Loucy (cell line): ENCODE results near the gene AKAP13.

Source experiments
- H2AFZ ChIP-seq: fragments of 200-600 bp; sonication (generic); 2 replicates; pipeline ENCODE4 v1.6.0; 2016; ENCODE audit warnings: antibody characterized with exemption, mild to moderate bottlenecking, low read length, moderate library complexity
- H3F3A ChIP-seq: fragments of 200-600 bp; 2 replicates; pipeline ENCODE4 v1.6.0; 2016; ENCODE audit warnings: antibody characterized with exemption, low read depth, mild to moderate bottlenecking
- H3K27me3 ChIP-seq: fragments of 200-600 bp; sonication (generic); 2 replicates; pipeline ENCODE4 v1.6.1; 2014; ENCODE audit warnings: low read length, mild to moderate bottlenecking; ENCODE audit not compliant: insufficient read depth, poor library complexity, severe bottlenecking
- H3K36me3 ChIP-seq: fragments of 200-600 bp; sonication (generic); 2 replicates; pipeline ENCODE4 v1.6.1; 2016; ENCODE audit warnings: low read length; ENCODE audit not compliant: insufficient read depth
- H3K4me1 ChIP-seq: fragments of 200-600 bp; sonication (generic); 2 replicates; pipeline ENCODE4 v1.5.1; 2014; ENCODE audit warnings: low read length, mild to moderate bottlenecking; ENCODE audit not compliant: insufficient read depth, poor library complexity, severe bottlenecking
- H3K4me2 ChIP-seq: fragments of 200-600 bp; sonication (generic); 2 replicates; pipeline ENCODE4 v1.6.0; 2014; ENCODE audit warnings: antibody characterized with exemption, low read length, low read depth, mild to moderate bottlenecking; ENCODE audit not compliant: poor library complexity, severe bottlenecking
- H3K4me3 ChIP-seq: fragments of 200-600 bp; sonication (generic); 2 replicates; pipeline ENCODE4 v1.5.1; 2014; ENCODE audit warnings: low read length, mild to moderate bottlenecking, mixed read lengths; ENCODE audit not compliant: poor library complexity, severe bottlenecking
- H3K79me2 ChIP-seq: fragments of 200-600 bp; sonication (generic); 2 replicates; pipeline ENCODE4 v1.6.1; 2014; ENCODE audit warnings: low read length; ENCODE audit not compliant: insufficient read depth
- H3K9ac ChIP-seq: fragments of 200-600 bp; sonication (generic); 2 replicates; pipeline ENCODE4 v1.6.0; 2014; ENCODE audit warnings: mild to moderate bottlenecking, low read depth, low read length, moderate library complexity; ENCODE audit not compliant: poor library complexity, severe bottlenecking
- H3K9me2 ChIP-seq: fragments of 200-600 bp; sonication (generic); replicated peaks from 2 replicates; pipeline ENCODE4 v1.6.1; 2016; ENCODE audit warnings: low read depth, low read length, mixed read lengths
- H3K9me3 ChIP-seq: fragments of 200-600 bp; sonication (generic); 2 replicates; pipeline ENCODE4 v1.6.1; 2014; ENCODE audit warnings: mild to moderate bottlenecking, antibody characterized with exemption, low read length, low read depth; ENCODE audit not compliant: insufficient read depth
- H4K20me1 ChIP-seq: fragments of 200-600 bp; sonication (generic); 2 replicates; pipeline ENCODE4 v1.6.0; 2014; ENCODE audit warnings: antibody characterized with exemption, low read length, mild to moderate bottlenecking; ENCODE audit not compliant: insufficient read depth, poor library complexity, severe bottlenecking
- CTCF ChIP-seq: fragments of 200-600 bp; sonication (generic); conservative IDR thresholded peaks from 2 replicates; pipeline ENCODE4 v1.5.1; 2014; ENCODE audit warnings: mild to moderate bottlenecking, antibody characterized with exemption, low read length
- EZH2phosphoT487 ChIP-seq: fragments of 200-600 bp; IDR thresholded peaks from 2 replicates; pipeline ENCODE4 v1.6.1; 2018; ENCODE audit warnings: antibody characterized with exemption, mild to moderate bottlenecking, moderate library complexity, borderline replicate concordance

Gene AKAP13

GRCh38 chr15:85452436-85452835 is 72.0 kb downstream of the AKAP13 start:
- Histone ChIP-seq H3K4me1 (no peaks in the 10 kb centered on the region), H3K79me2 (peaks cover 9% of the 10 kb centered on the region), H3K9me3 (peaks cover 16% of the 10 kb centered on the region; the same call in 1 of the 2 replicates), H3K4me3 (no peak overlapping the region), H4K20me1 (no peaks in the 10 kb centered on the region), H3K36me3 (no peaks in the 10 kb centered on the region), H3F3A (no peaks in the 10 kb centered on the region), H2AFZ (no peak overlapping the region), H3K9ac (no peak overlapping the region), H3K27me3 (no peaks in the 10 kb centered on the region), H3K9me2 (no peaks in the 10 kb centered on the region), H3K4me2 (no peak overlapping the region)
- TF ChIP-seq CTCF = no peak
- no peak for TF ChIP-seq EZH2phosphoT487

- no peak overlapping the region for H3K4me2 ChIP-seq
Measured at GRCh38 chr15:85453144-85453872, 72.9 kb downstream of the AKAP13 start.

GRCh38 chr15:85454403-85454802 is 74.0 kb downstream of the AKAP13 start:
- H3K4me1 ChIP-seq = no peaks in the 10 kb centered on the region
- TF ChIP-seq EZH2phosphoT487 (no peak), CTCF (no peak)
- no peaks in the 10 kb centered on the region for H3F3A ChIP-seq
- H3K4me3 ChIP-seq = no peak overlapping the region
- H3K9me3 ChIP-seq = peaks cover 16% of the 10 kb centered on the region; the same call in 1 of the 2 replicates
- H3K4me2 ChIP-seq = no peak overlapping the region
- no peaks in the 10 kb centered on the region for H4K20me1 ChIP-seq
- no peaks in the 10 kb centered on the region for H3K27me3 ChIP-seq
- no peaks in the 10 kb centered on the region for H3K9me2 ChIP-seq
- no peak overlapping the region for H2AFZ ChIP-seq
- no peaks in the 10 kb centered on the region for H3K36me3 ChIP-seq
- H3K79me2 ChIP-seq = peaks cover 9% of the 10 kb centered on the region
- H3K9ac ChIP-seq = no peak overlapping the region

More at GRCh38 chr15:85453144-85453872, 72.9 kb downstream of the AKAP13 start:
- H3K27me3 ChIP-seq = no peaks in the 10 kb centered on the region
- TF ChIP-seq CTCF (no peak), EZH2phosphoT487 (no peak)
- H3K4me3 ChIP-seq = no peak overlapping the region
- H3K9me2 ChIP-seq = no peaks in the 10 kb centered on the region
- H3K4me1 ChIP-seq = no peaks in the 10 kb centered on the region
- peaks cover 9% of the 10 kb centered on the region for H3K79me2 ChIP-seq
- no peaks in the 10 kb centered on the region for H3F3A ChIP-seq
- H4K20me1 ChIP-seq = no peaks in the 10 kb centered on the region
- no peak overlapping the region for H3K9ac ChIP-seq
- peaks cover 16% of the 10 kb centered on the region; the same call in 1 of the 2 replicates for H3K9me3 ChIP-seq
- H3K36me3 ChIP-seq = no peaks in the 10 kb centered on the region
- no peak overlapping the region for H2AFZ ChIP-seq
